ENCODE data around the gene CEP128.

The CEP128 gene

DNA sequence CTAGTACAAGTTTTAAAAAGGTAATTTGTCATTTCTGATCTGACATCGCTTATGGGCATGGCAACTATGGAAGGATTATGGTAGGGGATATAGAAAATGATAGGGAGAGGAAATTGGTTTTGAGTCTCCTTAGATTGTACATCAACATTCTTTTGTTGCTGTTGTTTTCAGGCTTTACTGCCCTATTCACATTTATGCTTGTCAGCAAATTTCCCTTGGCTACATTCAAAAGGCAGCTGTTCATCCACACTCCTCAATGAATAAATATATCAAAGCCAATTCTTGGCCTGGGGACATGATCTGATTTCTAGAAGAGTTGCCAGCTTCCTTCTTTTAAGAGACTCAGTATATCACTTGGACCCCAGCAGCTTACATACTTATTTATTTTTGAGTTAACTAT lies 283.4 kb downstream of the CEP128 start:
- no peak for DNase-seq

GRCh38 chr14:80653956-80654355 lies 287.6 kb downstream of the CEP128 start:
- DNase-seq = peak in 1 of 2 experiments; percentile 30

GRCh38 chr14:80645667-80646413 lies 295.7 kb downstream of the CEP128 start:
- DNase-seq = no peak

- DNase-seq = no peak
These were observed 296.7 kb downstream of the CEP128 start for GRCh38 chr14:80644826-80645225.

GRCh38 chr14:80638620-80639515 lies 302.7 kb downstream of the CEP128 start:
- DNase-seq = peak in 1 of 2 experiments; percentile 50

- no peak for DNase-seq
These were observed 303.6 kb downstream of the CEP128 start for GRCh38 chr14:80637756-80638619.

- DNase-seq = peak in 1 of 2 experiments; percentile 7
These were observed 305.5 kb downstream of the CEP128 start for GRCh38 chr14:80636071-80636470.

GRCh38 chr14:80634106-80634758 lies 307.3 kb downstream of the CEP128 start:
- DNase-seq = no peak

DNA sequence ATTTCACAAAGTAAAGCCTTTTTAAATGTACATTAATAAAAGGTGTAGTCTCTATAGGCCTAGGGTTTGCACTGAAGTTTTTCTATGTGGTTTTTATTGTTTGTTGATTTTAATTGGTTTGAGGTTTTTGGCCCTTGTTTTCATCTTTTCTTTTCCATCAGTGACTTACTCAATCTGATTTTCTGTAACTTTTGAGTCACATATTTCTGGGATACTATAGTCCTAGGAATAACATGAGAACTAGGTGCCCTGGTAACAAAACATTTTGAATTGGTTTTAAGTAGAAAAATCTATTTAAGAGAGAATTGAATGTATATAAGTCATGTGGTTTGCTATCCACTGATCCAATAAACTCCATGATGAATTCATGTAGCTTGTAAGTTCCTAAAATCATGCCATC lies 311.9 kb downstream of the CEP128 start:
- no peak for DNase-seq

- no peak for DNase-seq
These were observed 313.0 kb downstream of the CEP128 start for GRCh38 chr14:80628547-80628946.

- no peak for DNase-seq
These were observed 313.8 kb downstream of the CEP128 start for GRCh38 chr14:80627745-80628144.

- DNase-seq = no peak
These were observed 317.0 kb downstream of the CEP128 start for GRCh38 chr14:80624581-80624980.

DNA sequence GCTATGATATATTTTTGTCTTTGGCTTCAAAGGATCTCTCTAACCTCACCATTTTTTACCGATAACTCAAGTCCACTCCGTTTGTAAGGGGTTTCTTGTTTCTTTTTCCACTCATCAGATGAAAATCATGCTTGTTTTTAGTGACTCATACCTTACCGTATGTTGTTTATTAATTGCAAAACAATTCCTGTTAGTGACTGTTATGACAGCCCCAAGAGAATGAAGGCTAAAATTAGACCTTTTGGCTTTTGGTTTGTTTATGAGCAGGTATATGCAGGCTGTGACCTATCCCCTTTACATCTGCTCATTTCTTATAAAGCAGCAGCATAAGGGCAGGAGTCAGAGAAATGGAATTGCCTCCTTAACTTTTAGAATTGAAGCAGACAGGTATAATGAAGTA lies 319.8 kb downstream of the CEP128 start:
- no peak for DNase-seq

GRCh38 chr14:80620434-80620833 lies 321.1 kb downstream of the CEP128 start:
- DNase-seq = no peak

DNA sequence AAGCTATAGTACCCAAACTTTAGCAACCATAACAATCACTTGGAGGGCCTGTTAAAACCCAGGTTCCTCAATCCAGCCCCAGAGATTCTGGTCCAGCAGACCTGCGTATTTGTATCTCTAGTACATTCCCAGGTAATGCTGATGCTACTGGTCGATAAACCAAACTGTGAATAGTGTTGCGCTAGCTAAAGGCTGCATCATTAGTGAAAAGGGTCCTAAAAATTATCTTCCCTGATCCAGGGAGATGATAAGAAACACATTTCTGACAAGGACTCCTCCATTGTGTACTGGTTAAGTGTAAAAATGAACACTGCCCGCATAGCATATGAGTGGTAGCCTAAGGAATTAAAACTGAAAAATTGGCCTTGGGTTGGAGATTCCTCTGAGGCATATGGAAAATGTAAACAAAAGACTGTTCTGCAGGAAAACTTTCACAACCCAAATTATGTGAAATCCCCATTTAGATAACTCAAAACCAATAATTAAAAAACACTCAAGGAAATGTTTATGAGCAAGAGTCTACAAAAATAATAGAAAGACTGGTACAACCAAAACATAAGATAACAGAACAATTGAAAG lies 322.7 kb downstream of the CEP128 start:
- no peak for DNase-seq

DNA sequence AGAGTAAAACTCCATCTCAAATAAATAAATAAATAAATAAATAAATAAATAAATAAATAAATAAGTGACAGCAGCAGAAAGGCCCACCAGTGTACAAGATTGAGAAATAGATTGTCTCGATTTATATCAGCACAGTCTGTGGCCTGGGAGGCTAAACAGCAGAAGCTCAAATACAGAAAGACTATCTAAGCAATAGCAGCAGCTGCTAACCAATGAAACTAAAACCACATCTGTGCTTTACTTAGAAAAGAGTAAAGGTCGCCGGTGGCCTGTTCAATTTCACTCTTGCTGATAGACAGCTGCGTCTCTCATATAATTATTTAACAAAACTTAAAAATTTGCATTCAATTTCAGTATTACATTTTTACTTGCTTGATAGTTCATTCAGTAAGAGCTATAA lies 325.7 kb downstream of the CEP128 start:
- no peak for DNase-seq

GRCh38 chr14:80609055-80609454 lies 332.5 kb downstream of the CEP128 start:
- no peak for DNase-seq

DNA sequence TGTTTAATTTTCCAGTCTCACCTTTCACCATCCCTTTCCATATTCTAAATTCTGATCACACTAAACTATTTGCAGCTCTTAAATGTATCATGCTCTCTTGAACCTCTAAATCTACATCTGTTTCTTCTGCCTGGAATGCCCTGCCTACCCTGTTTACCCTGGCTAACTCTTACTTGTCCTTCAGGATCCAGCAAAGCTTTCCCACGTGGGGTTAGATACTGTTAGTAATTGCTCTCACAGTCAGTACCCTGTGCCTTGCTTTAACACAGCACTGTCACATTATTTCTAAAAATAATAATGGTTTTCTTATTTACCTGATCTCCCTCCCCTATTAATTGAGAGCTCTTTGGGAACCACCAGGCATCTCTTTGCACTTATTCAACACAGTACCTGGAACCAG lies 333.0 kb downstream of the CEP128 start:
- DNase-seq = no peak

- DNase-seq = no peak
These were observed 333.9 kb downstream of the CEP128 start for GRCh38 chr14:80607430-80608190.

DNA sequence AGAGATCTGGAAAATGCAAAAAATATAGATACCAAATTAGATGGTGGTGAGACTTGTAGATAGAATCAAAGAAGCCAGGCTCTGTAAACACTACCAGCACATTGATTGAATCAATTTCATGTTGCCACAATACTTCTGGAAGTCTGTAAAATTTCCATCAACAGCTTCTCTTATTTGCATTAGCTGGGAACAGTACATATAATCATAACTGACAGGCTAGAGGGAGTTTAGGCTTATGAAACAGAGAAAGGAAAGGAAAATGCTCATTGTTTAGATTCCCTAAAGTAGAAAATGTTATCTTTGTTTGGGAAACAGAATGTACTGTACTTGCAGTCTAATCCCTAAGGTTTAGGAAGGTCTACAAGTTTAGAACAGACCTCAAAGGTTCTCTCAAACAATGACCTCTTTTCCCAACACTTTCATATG lies 335.2 kb downstream of the CEP128 start:
- DNase-seq = no peak

- DNase-seq = no peak
These were observed 336.0 kb downstream of the CEP128 start for GRCh38 chr14:80605536-80605935.

All from SW 1271 (cell line).